Raji (cell line): ENCODE data around the gene DDX39A.
A peak's percentile ranks its signal among the peaks of the same experiment; 100 is the strongest.

ENCODE experiments used
- POLR2A ChIP-seq: IDR thresholded peaks from 2 replicates; pipeline ENCODE4 v1.6.1; 2011; ENCODE audit warnings: low read depth, low read length, control low read depth; ENCODE audit not compliant: insufficient read depth

The DDX39A gene

DNA sequence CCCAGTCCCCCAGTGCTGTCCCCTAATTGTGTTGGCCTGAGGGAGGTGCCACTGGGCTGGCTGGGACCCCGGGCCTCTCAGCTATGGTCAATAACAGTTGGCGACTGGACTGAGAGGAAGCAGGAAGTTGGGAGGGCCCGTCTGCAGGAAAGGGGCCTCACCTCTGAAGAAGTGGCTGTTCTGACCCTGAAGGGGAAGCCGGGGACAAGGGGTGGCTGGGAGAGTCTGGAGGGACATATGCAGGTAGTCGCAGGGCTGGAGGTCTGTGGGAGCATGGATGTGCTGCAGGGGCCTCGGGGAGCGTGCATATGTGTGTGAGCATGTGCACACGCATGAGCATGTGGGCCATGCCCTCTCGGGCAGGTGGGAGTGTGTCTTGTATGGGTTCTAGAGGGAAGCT, 19.9 kb upstream of the DDX39A start:
- TF ChIP-seq POLR2A, result no peak

GRCh38 chr19:14437578-14438140, 18.5 kb upstream of the DDX39A start:
- TF ChIP-seq POLR2A, result no peak

GRCh38 chr19:14435320-14436050, 16.3 kb upstream of the DDX39A start:
- TF ChIP-seq POLR2A, result no peak

DNA sequence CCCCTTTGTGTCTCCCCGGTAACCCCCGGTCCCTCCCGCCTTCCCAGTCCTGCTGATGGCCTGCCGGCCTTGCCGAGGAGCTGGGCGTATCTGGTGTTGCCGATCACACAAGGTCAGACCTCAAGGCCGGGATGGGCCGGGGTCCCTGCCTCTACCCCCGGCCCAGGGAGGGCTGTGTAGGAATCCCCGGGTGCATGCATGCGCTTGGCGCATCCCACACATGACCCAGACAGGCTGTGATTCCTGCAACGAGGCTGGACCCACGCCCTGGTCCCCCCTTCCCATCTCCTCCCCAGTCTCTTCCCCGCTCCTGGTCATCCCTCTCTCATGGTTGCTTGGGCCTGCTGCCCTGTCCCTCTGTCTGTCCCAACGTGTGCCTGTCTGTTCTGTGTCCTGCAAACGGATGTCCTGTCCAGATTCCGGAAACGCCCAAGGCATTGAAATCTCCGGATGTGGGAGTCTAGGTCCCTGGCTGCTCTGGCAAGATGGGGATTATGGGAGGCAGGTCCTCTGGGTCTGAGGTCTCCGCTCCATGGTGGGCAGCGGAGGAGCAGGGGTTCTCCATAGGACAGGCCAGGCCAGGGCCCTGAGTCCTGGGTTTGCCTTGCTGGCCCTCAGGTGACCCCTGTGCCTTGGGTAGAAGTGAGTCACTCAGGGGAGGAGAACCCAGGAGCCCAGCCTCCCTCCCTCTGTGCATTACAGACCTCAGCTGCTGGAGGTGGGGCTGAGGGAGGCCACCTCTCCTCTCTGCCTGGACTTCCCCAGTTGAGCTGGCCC, 15.6 kb upstream of the DDX39A start:
- no peak for TF ChIP-seq POLR2A

DNA sequence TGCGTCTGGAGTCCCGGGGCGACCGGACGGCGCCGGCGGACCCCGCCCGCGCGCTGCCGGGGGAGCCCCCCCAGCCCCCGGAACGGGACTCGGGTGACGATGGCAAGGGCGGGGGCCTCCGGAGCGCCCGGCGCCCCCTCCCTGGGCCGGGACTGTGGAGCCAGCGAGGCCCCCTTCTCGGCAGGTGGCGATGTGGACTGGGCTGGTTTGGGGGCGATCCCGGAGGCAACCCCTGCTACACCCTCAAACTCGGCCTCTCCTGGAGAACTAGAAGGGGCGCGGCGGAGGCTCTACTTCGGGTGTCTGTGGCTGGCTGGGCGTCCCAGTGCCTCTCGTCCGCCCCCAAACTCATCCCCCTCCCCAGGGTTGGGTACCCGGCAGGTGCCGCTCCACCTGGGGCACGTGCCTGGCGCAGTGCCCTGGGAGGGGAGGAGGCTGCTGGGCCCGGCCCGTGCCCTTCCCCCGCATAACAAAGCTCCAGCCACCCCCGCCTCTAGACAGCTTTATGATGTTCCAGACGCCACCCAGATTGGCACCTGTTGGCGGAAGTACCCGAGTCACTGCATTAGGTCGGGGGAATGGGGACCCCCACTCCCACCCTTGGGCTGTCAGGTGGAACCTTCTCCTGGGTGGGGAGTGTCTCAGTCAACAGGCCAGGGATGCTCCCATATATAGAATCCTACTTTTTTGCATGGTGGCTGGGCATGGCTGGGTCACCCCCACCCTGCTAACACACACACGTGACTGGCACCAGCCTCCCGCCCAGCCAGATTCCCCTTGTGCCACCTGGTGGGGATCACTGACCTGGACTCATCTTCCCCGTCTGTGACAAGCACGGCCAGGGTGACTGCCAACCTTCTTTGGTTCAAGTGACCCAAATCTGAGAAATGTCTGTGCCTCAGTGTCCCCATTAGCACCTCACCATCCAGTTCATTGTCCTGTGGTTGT, 14.7 kb upstream of the DDX39A start:
- no peak; the same call in none of the 2 replicates for TF ChIP-seq POLR2A

- peak; percentile 69 for TF ChIP-seq POLR2A
These were observed 13.8 kb upstream of the DDX39A start, which contains the start of gene PKN1 for GRCh38 chr19:14432791-14433553. Gene PKN1 (plus strand): TSS chr19:14433306. CDS start chr19:14433522, 216 bp downstream.

DNA sequence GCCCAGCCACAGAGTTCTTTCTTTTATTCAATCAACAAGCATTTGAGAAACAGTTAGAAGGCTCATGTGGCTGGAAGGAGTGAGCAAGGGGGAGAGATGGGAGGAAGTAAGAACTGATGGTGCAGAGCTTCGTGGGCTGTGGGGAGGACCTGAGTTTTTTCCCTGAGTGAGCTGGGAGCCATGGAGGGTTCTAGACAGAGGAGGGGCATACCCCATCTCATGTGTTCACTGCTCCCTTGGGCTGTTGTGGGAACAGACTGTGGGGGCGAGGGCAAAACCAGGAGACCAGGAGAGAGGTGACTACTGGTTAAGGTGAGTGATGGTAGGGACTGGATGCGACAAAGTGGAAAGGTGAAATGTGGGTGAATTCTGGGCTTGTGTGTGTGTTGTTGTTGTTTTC, 11.6 kb upstream of the DDX39A start:
- no peak for TF ChIP-seq POLR2A

- no peak for TF ChIP-seq POLR2A
These were observed 9.8 kb upstream of the DDX39A start for GRCh38 chr19:14428882-14429416.

DNA sequence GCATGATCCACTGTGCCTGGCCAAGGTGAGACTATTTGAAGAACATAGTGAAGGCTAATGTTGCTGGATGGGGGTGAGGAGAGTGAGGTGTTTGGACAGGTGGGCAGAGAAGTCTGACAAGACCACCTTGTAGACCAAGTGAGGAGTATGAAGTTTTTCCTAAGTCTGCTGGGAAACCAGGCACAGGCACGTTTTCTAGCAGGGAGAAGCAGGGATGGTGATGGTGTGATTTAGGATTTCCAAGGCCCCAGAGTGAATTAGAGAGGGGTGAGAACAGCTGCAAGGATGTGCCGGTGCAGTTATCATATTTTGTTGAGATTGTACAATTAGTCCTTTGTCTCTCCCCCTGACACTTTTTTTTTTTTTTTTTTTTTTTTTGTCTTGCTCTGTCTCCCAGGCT, 8.3 kb upstream of the DDX39A start:
- no peak for TF ChIP-seq POLR2A

GRCh38 chr19:14425696-14426138, 6.6 kb upstream of the DDX39A start:
- no peak for TF ChIP-seq POLR2A

DNA sequence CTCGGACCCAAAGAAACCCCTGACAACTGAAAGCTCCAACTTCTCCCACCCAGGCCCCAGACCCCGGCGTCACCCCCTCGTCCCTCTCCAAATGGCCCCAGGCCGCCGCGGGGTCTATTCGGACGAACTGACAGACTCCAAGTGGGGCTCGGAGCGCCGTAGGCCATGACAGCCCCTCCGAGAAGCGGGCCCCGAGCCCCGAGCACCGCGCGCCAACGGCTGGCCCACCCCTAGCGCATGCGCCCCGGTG, 360 bp downstream of the DDX39A start:
- no peak for TF ChIP-seq POLR2A

- TF ChIP-seq POLR2A, result no peak
These were observed 2.3 kb downstream of the DDX39A start for GRCh38 chr19:14416817-14417231.

- TF ChIP-seq POLR2A, result no peak
These were observed 4.0 kb downstream of the DDX39A start for GRCh38 chr19:14414926-14415690.
